GM18519 (cell line): ENCODE data around the gene CHST11.
A peak's percentile ranks its signal among the peaks of the same experiment; 100 is the strongest.

Experiments
- ATAC-seq: cut with Tn5 transposase; IDR thresholded peaks from one replicate; pipeline ENCODE4 v1.9.1; 2021; ENCODE audit warnings: mild to moderate bottlenecking, moderate library complexity; ENCODE audit not compliant: unreplicated experiment, low FRiP score

The CHST11 gene

DNA sequence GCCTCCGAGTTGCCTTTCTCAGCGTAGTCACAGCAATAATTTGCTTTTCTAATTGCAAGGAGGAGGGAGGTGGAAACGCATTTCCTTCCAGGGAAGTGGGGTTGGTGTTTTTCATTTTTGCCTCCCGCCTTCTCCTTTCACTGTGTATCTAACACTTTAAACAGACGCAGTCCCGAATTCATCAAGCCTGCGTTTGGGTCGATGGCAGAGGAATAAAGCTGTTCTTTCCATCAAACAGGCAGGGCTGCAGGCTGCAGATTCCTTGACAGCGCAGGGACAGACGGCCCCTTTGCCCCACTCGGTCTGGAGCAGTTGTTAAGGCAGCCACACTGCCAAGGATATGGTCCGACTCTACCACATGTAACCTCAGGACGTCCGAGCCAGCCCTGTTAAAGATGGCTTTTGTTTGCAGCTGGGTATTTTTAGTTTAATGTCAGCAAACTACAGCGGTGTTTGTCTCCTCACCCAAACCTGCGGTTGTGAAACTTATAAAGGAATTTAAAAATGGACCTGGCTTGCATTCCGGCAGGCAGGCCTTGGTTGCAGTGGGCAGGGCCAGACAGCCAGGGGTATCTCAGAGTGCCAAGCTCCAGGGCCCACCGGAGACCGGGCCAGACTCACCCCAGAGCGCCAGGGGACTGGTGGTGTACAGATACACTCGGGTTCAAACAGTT lies 2.1 kb downstream of the CHST11 start:
- no peak for ATAC-seq

- no peak for ATAC-seq
These were observed 2.7 kb downstream of the CHST11 start for GRCh38 chr12:104459368-104459909.

GRCh38 chr12:104460041-104460719 lies 3.4 kb downstream of the CHST11 start:
- no peak for ATAC-seq

DNA sequence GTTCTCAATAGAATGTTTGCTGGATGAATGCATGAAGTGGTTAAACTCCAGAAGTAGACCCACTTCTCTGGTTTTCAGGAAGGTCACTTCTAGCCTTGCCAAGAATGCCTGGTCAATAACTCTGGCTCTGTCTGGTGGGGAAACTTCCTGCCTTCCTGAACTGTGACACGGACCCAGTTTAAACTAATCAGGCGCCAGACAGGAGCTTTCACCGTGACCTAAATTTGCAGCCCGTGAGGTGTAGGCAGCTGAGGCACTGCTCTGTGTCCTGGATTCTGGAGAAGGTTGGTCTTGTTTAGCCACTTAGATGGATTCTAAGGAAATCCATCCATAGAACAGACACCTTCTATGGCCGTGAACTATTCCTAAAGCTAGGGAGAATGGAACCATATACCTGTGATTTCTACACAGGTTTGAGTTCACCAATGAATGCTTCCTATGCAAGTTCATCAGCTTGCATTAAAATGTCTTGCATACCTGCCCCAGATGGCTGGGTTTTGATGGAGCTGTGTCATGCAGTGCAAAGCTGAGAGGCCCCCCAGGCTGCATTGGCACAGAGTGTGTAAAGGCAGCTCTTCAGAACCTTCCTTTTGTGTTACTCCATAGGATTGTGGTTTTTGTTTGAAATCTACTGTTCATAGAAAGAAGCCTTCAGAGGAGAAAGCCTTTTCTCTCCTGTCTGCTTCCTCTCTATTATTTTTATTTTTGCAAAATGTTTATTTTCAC lies 4.4 kb downstream of the CHST11 start:
- ATAC-seq, result no peak

DNA sequence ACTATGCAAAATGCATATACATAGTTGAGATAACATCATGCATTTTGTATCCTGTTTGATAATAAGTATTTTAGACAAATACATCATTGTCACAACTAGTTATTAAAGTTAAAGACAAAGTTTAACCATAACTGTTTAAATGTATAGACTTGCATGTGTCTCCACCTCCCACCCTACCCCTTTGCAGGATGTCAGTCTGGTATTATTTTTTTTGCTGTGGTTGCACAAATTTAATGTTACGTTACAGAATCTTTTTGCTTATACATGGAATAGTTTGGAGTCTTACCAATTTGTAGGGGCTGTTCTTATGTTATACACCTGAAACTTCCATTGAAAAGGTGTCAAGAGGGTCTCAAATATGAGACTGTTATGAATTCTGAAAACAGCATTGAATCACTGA lies 5.6 kb downstream of the CHST11 start:
- ATAC-seq, result no peak

DNA sequence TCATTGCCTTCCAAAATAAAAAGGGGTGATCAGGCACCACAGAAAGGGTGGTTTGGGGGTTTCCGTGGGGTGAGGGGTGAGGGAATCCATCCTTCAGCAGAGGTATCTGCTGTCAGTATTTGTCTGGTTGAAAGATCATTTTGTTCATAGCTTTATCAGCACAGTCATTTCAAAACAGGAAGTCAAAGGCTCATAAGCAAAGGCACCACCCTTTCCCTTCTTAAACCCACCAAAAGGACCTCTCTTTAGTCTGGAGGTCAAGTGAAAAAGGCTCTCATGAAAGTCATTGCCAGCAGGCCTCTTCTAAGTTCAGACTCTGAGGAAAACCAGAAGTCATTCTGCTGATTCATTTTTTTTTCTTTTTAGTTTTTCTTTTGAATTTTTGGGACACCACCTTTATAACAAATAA lies 6.2 kb downstream of the CHST11 start:
- peak; percentile 66 for ATAC-seq

GRCh38 chr12:104463368-104463767 lies 6.6 kb downstream of the CHST11 start:
- no peak for ATAC-seq

GRCh38 chr12:104464899-104465298 lies 8.2 kb downstream of the CHST11 start:
- no peak for ATAC-seq

- no peak for ATAC-seq
These were observed 10.1 kb downstream of the CHST11 start for GRCh38 chr12:104466709-104467345.

GRCh38 chr12:104467346-104467837 lies 10.6 kb downstream of the CHST11 start:
- no peak for ATAC-seq

- ATAC-seq, result no peak
These were observed 11.6 kb downstream of the CHST11 start for GRCh38 chr12:104468371-104468770.

- ATAC-seq, result no peak
These were observed 12.3 kb downstream of the CHST11 start for GRCh38 chr12:104469066-104469465.

GRCh38 chr12:104469523-104469922 lies 12.8 kb downstream of the CHST11 start:
- ATAC-seq, result no peak

- no peak for ATAC-seq
These were observed 13.8 kb downstream of the CHST11 start for GRCh38 chr12:104470521-104470920.

- ATAC-seq, result no peak
These were observed 14.6 kb downstream of the CHST11 start for GRCh38 chr12:104471336-104471735.

DNA sequence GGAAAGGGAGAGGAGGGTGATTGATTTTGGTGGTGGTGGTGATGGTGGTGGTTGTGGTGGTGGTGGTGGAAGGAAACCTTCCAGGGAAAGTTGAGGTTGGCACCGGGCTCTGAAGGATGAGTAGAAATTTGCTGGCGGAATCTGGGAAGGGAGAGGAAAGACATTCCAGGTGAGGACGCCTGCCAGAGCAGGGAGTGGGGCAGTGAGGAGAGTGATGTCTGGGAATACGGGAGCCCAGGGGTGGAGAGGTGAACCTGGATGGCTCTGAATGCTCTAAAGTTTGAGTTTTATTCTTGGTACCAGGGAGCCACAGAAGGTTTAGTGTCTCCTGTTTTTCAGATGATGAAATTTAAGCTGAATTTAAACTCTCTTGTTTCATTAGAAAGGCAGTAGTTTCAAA lies 16.0 kb downstream of the CHST11 start:
- no peak for ATAC-seq

- ATAC-seq, result peak; percentile 49
These were observed 16.7 kb downstream of the CHST11 start for GRCh38 chr12:104473374-104473983.

DNA sequence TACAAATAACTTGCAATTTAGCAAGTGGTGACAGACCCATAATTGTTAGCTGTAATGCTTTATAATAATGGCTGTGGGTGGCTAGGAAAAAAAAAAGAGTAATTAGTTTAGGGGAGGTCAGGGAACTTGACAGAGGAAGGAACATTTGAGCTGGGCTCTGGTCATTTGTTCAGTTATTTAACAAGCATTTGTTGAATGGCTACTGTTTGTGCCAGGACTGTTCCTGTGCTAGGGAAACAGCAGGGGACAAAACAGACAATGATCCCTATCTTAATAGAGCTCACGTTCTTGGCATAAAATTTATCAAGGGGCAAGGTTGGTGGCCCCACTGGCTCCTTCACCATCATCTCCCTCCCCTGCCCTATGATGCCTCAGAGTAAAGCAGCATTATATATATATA lies 18.5 kb downstream of the CHST11 start:
- ATAC-seq, result no peak

DNA sequence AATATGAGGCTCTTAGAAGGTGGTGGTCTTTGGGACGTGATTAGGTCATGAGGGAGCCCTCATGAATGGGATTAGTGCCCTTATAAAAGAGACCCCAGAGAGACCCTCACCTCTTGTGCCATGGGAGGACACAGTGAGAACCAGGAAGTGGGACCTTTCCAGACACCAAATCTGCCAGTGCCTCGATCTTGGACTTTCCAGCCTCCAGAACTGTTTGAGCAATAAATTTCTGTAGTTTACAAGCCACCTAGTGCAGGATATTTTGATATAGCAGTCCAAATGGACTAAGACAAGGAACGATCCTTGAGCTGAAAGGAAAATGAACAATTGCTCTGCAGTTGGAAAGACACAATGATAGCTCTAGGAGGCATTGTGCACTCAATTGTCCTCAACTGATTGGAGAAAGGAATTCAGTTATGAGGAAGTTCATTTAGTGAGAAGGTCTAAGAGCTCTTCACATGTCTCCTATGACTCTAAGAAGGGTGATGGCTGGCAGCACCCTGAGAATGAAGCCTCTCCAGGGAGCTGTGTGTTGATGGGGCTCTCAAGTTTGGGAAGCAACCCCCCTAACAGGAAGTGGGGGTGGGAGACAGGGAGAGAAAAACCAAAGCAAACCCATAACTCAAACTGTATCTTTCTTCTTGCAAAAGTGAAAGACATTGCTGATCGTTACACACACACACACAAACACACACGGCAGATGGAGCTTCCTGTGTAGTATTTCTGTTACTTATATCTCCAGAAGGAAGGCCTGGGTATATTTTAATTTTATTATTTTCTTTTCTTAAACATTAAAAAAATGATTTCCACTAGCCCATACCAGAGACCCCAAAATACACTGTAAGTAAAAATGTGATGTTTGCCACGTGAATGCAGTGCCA lies 21.0 kb downstream of the CHST11 start:
- no peak for ATAC-seq
